ENCODE data around the gene PI16.

The PI16 gene

DNA sequence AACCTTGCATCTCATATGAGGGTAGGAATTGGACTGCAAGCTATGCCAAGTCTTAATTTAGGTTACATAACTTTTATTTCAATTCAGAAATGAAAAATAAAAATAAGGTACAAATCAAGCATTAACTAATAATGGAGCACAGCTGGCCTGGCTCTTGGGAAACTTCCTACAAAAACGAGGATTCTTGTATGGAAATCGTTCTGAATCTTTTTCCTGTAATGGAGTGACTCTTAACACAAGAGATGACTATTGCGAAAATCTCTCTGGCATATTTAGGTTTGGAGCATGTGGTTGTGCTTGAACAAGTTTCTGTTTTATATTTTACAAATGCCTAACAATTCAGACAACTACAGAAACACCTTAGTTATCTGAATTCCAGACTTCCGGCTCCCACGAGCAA lies 34.0 kb upstream of the PI16 start:
- Mint-ChIP-seq H3K4me1 (peaks cover 11% of the 10 kb centered on the region), H3K27me3 (no peaks in the 10 kb centered on the region), H3K36me3 (ENCODE audit: low read depth) (peaks cover 31% of the 10 kb centered on the region), H3K9me3 (no peaks in the 10 kb centered on the region), H3K27ac (no peak overlapping the region), H3K4me3 (no peak overlapping the region)
- no peak for ATAC-seq
- DNase-seq: no peak

DNA sequence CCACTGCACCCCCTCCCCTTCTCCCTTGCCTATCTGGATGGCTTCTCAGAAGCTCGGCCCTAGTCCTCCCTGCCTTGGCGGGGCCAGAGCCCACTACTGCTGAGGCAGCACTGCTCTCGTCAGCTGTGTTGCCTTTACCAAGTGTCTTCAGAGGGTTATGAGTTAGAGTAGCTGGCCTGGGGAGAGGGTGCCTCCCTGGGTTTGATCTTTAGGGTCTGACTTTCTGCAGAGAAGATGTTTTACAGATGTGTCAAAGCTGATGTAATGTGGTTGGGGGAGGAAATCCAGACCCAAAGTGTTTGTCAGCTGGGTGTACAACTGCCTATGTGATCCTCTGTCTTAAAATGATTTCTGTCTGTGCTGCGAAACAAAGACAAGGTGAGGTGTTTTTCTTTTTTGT lies 30.4 kb upstream of the PI16 start:
- Mint-ChIP-seq H3K4me1 (peaks cover 10% of the 10 kb centered on the region), H3K27me3 (no peaks in the 10 kb centered on the region), H3K4me3 (no peak overlapping the region), H3K36me3 (ENCODE audit: low read depth) (peaks cover 24% of the 10 kb centered on the region), H3K27ac (no peak overlapping the region), H3K9me3 (no peaks in the 10 kb centered on the region)
- ATAC-seq: no peak
- DNase-seq: no peak

DNA sequence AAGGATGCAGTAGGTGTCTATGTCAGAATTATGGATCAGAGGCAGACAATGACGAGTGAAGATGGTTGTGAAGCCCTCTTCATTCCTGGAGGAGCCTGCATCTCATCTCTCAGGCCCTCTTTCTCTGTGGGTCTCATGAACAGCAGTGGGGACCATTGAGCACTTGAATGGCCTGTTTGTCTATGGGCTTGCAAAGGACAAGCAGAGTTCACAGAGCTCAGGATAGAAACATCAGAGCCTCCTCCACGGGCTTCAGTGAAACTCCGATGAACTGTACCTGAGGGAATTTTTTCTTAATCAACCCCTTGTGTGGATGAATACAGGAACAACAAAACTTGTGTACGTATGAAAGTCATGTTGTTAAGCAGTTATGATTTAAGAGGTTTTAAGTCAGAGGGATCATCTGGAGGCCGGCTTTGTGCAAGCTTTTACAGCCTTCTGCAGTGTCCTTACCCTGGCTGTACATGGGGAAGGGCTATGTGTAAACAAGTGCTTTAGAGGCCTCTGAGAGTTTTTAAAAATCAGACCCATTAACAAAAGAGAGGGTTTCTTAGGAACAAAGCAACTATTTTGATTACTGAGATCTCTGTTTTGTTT lies 29.7 kb upstream of the PI16 start:
- Mint-ChIP-seq H3K4me3 (no peak overlapping the region), H3K9me3 (no peaks in the 10 kb centered on the region), H3K27ac (no peak overlapping the region), H3K36me3 (ENCODE audit: low read depth) (peaks cover 19% of the 10 kb centered on the region), H3K27me3 (no peaks in the 10 kb centered on the region), H3K4me1 (peaks cover 10% of the 10 kb centered on the region)
- DNase-seq (no peak), ATAC-seq (no peak)

DNA sequence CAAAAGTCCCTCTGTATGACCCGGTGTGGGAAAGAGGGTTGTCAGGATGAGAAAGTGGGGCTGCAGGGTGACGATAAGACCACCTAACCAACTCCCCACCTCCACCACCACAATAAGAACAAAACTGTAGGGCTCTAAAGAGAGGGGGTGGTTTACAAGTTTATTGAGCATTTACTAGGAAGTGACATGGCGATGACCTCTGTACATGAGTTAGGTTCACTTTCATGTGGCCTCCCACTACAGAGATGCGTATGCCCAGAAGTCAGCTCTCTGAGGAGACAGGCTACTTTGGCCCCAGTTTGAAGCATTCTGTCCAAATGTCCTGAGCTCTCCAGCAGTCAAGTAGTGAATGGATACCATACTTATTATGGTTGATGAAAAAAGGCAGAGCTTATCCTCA lies 28.7 kb upstream of the PI16 start:
- DNase-seq (no peak), ATAC-seq (peak; percentile 51)
- H3K27me3 Mint-ChIP-seq: no peaks in the 10 kb centered on the region
- H3K27ac Mint-ChIP-seq: peak overlapping the region; percentile 62
- H3K36me3 Mint-ChIP-seq (ENCODE audit: low read depth): peaks cover 13% of the 10 kb centered on the region
- H3K4me3 Mint-ChIP-seq: no peak overlapping the region
- H3K4me1 Mint-ChIP-seq: peaks cover 10% of the 10 kb centered on the region
- H3K9me3 Mint-ChIP-seq: no peaks in the 10 kb centered on the region

DNA sequence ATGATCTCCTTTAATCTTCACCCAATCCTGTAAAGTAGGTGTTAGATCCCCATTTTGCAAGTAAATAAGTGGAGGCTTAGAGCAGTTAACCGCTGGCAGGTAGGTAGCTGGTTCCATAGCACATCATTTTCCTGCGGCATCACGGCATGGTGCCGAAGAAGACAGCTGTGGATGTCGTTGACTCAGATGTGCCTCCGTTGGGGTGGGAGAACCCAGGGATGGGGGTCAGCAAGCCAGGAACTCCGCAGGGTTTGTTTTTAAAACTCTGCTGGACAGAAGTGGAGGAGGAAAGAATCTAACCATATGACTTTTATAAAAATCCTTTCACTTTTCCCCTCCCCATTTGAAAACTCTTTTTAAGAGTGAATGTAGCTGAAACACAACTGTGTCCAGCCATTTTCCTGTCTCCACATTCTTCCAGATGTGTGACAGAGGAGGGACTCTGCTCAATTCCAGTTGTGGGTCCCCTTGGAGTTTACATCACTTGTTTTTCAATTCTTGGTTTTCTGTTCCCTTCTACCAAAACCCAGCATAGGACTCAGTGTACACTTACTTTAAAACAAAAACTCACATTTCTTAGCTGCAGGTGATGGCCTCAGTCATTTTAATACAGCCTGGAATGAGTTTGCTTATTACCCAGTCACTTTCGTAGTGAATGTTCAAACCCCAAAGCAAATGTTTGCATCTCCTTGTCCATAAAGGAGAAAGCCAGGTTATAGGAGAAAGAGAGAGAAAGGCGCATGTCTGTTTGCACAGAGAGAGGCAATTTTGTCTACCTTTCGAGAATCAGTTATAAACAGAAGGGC lies 27.6 kb upstream of the PI16 start:
- Mint-ChIP-seq H3K36me3 (ENCODE audit: low read depth) (peaks cover 11% of the 10 kb centered on the region), H3K4me3 (no peak overlapping the region), H3K27me3 (no peaks in the 10 kb centered on the region), H3K27ac (no peak overlapping the region), H3K4me1 (peaks cover 10% of the 10 kb centered on the region), H3K9me3 (no peaks in the 10 kb centered on the region)
- ATAC-seq (no peak), DNase-seq (no peak)

DNA sequence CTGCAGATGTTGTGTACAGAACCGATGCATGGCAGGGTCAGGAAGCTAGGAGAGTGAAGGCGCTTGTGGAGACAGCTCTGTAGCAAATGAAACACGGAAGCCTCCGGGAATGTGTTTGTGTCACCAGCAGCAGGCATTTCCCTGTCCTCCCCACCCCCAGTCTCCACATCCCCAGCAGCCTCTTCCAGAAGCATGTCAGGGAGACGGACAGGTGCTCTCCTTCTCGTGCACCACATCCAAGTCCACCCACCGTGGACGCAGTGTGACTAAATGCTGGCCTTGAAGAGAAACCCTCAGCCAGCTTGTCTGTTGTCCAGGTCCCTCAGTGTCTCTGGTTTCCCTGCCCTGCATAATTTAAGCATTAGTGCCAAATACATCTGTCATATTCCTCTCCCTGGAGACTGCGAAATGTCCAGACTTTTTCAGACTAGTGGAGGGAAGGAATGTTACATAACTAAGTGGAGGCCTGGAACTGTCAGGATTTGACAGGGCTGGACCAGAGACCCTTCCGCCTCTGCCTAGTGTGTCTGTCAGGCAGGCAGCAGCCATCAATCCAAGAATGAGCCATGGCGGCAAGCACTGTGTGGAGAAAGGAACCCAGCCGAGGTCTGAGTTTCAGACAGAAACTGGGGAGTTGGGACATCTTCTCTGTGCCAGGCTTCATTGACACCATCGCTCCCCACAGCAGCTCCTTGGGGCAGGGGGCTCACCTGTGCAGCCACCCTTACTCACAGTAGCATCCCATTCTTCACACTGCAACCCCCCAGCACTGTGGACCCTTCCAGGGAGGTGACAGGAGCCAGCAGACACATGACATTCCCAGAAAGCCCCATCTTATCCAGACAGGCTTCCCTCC lies 26.6 kb upstream of the PI16 start:
- Mint-ChIP-seq H3K9me3 (no peaks in the 10 kb centered on the region), H3K36me3 (ENCODE audit: low read depth) (peaks cover 11% of the 10 kb centered on the region), H3K4me3 (no peak overlapping the region), H3K27ac (no peak overlapping the region), H3K27me3 (no peaks in the 10 kb centered on the region), H3K4me1 (peaks cover 10% of the 10 kb centered on the region)
- ATAC-seq (no peak), DNase-seq (no peak)

DNA sequence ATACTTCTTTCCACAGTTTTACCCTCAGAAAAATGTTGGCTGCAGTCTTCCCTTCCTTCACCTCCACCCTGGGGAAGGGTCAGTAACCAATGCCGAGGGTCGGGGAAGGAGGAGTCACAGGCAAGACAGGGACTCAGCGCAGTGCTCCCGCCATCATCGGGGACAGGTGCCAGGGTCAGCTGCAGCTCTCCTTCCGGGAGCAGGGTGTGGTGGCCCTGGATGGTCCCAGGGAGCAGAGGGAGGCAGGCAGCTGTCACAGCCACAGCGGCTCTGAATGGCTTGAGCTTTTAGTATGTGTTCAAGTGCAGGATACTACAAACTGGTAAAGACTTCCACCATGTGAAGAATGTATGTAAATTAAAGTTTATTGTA lies 26.0 kb upstream of the PI16 start:
- Mint-ChIP-seq H3K36me3 (ENCODE audit: low read depth) (peaks cover 11% of the 10 kb centered on the region), H3K4me1 (peaks cover 10% of the 10 kb centered on the region), H3K4me3 (no peak overlapping the region), H3K27me3 (no peaks in the 10 kb centered on the region), H3K27ac (no peak overlapping the region), H3K9me3 (no peaks in the 10 kb centered on the region)
- no peak for DNase-seq
- no peak for ATAC-seq

DNA sequence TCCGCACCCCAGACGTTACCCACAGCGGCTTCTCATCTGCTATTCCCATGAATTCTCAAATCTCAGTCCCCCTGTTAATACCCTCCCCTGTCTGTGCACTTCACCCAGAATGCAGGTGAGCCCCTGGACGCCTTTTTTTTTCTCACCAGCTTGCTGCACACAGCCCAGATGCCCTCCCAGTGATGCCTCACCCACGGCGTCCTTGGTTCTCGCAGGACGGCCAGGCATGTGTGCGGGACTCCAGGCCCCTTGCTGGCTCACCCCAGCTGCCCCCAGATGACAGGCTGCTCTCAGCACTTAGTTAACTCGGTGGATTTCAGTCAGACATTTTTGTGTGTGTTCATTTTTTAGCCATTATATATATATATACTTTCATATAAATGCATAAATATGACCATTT lies 25.4 kb upstream of the PI16 start:
- no peak overlapping the region for H3K27ac Mint-ChIP-seq
- ATAC-seq (no peak), DNase-seq (no peak)
- H3K36me3 Mint-ChIP-seq (ENCODE audit: low read depth): peaks cover 8% of the 10 kb centered on the region
- H3K9me3 Mint-ChIP-seq: no peaks in the 10 kb centered on the region
- no peak overlapping the region for H3K4me3 Mint-ChIP-seq
- no peaks in the 10 kb centered on the region for H3K27me3 Mint-ChIP-seq
- H3K4me1 Mint-ChIP-seq: peaks cover 10% of the 10 kb centered on the region

DNA sequence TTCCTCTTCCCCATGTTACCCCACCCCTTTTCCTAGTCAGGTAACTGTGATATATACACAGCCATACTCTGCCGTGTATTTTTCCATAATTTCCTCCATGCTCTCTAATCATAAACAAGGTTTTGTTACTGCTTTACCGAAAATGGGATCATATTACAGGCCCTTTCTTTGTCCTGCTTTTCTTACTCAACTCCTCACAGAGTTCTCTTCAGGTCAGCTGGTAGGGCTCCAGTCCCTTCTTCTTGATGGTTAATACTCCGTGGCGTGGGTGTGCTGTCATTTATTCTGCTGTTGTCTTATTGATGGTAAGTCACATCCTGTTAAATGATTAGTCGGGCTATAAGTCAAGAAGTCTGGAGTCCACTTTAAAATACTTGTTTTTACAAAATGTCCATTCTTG lies 24.9 kb upstream of the PI16 start:
- Mint-ChIP-seq H3K9me3 (no peaks in the 10 kb centered on the region), H3K27me3 (no peaks in the 10 kb centered on the region), H3K4me1 (peaks cover 10% of the 10 kb centered on the region), H3K36me3 (ENCODE audit: low read depth) (peaks cover 4% of the 10 kb centered on the region), H3K4me3 (no peak overlapping the region), H3K27ac (no peak overlapping the region)
- ATAC-seq (no peak), DNase-seq (no peak)

DNA sequence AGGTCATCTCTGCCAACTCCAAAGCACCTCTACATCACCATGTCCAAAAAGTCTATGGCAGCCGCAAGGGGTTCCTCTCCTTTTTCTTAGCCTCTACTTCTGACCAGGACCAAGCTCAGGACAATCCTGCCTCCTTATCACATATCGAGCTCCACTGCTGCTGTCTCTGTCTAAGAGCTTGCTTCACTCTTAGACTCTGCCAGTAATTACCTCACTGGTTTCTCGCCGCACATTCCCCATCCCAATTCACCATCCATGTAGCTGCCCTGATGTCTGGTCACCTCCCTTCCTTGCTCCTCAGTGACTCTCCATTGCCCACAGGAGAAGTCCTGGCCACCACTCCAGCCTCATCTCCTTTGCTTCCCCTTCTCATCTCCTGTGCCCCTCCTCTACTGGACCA lies 24.1 kb upstream of the PI16 start:
- H3K27me3 Mint-ChIP-seq: no peaks in the 10 kb centered on the region
- no peak overlapping the region for H3K27ac Mint-ChIP-seq
- H3K9me3 Mint-ChIP-seq: no peaks in the 10 kb centered on the region
- no peak for DNase-seq
- H3K4me3 Mint-ChIP-seq: no peak overlapping the region
- no peaks in the 10 kb centered on the region for H3K36me3 Mint-ChIP-seq (ENCODE audit: low read depth)
- peaks cover 6% of the 10 kb centered on the region for H3K4me1 Mint-ChIP-seq
- no peak for ATAC-seq

DNA sequence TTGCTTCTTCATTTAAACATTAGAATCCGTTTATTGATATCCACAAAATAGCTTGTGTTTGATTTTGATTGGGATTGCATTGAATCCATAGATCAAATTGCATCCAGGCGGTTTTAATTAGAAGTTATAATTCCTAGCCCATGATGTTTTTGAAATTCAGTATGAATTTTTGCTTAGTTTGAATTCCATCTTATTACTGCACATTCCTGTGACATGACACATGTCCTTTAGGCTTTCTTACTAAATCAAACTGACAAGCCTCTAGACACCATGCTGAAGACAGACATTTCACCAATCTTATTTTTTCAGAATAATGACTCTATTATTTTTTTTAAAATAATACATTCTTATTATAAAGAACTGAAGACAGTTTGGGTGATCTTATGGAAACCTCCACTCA lies 21.4 kb upstream of the PI16 start:
- no peaks in the 10 kb centered on the region for H3K4me1 Mint-ChIP-seq
- no peak overlapping the region for H3K27ac Mint-ChIP-seq
- H3K9me3 Mint-ChIP-seq: no peaks in the 10 kb centered on the region
- no peak for ATAC-seq
- no peaks in the 10 kb centered on the region for H3K36me3 Mint-ChIP-seq (ENCODE audit: low read depth)
- H3K27me3 Mint-ChIP-seq: no peaks in the 10 kb centered on the region
- no peak for DNase-seq
- no peak overlapping the region for H3K4me3 Mint-ChIP-seq

DNA sequence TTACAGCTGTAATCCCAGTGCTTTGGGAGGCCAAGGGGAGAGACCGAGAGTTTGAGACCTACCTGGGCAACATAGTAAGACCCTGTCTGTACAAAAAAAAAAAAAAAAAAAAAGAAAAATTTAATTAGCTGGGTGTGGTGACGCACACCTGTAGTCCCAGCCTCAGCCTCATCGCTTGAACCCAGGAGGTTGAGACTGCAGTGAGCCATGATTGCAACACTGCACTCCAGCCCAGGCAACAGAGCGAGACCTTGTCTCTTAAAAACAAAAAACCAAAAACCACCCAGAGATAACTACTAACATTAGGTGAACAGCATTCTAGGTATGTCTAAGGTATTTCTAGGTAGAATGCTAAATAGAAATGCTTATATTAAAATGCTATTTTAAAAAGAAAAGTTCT lies 21.0 kb upstream of the PI16 start:
- H3K27ac Mint-ChIP-seq: no peak overlapping the region
- H3K36me3 Mint-ChIP-seq (ENCODE audit: low read depth): no peaks in the 10 kb centered on the region
- H3K27me3 Mint-ChIP-seq: no peaks in the 10 kb centered on the region
- H3K9me3 Mint-ChIP-seq: no peaks in the 10 kb centered on the region
- DNase-seq (no peak), ATAC-seq (no peak)
- no peaks in the 10 kb centered on the region for H3K4me1 Mint-ChIP-seq
- no peak overlapping the region for H3K4me3 Mint-ChIP-seq

DNA sequence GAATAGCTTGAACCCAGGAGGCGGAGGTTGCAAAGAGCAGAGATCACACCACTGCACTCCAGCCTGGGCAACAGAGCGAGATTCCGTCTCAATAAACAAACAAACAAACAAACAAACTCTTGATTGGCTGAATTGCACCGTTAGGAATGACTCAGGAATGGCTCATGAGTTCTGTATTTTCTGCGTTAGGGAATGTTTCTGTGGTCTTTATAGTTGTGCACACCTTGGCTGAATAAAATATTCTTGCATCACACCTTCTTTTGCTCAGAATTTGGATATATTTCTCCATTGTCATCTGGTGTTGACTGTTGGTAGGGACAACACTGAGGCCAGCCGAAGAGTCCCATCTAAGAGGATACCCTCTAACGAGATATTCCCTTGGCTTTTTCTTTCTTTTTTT lies 19.6 kb upstream of the PI16 start:
- Mint-ChIP-seq H3K27ac (no peak overlapping the region), H3K27me3 (peaks cover under 1% of the 10 kb centered on the region), H3K4me1 (no peaks in the 10 kb centered on the region), H3K36me3 (ENCODE audit: low read depth) (no peaks in the 10 kb centered on the region), H3K9me3 (no peaks in the 10 kb centered on the region), H3K4me3 (no peak overlapping the region)
- ATAC-seq (no peak), DNase-seq (no peak)

DNA sequence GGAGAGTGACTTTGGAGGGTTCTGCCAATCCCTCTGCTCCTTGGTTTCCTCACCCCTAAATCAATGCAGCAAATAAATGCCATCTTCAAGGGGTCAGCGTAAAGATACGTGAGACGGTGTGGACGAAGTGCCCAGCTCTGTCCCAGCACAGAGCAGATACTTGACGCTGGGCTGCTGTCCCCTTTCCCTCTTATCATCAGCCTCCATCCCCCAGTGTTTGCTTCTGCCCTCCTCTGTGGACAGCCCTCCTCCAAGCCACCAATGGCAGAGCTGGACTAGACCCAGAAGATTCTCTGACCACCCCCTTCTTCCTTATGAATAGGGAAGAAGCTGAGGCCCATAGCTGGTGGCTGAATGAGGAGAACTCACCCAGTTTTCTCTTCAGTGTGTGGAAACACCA lies 17.7 kb upstream of the PI16 start:
- H3K4me3 Mint-ChIP-seq: no peak overlapping the region

DNA sequence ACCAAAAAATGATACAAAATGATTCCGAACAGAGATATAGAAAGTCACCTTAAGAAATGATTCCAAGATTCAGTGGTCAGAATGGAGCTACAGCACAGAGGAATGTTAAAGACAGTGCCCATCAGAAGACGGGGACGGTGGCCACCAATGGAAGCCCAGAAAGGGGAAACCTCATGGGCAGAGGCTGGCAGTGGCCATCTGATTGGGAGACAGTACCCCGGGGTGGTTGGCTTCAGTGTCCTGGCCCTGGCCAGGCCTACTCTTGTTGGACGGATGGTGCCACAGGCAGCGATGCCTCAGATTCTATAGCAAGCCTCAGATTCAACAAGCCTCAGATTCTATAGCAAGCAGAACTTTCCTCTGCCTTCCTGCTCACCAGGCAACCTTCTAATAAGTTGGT lies 16.6 kb upstream of the PI16 start:
- Mint-ChIP-seq H3K27ac (no peak overlapping the region), H3K36me3 (ENCODE audit: low read depth) (no peaks in the 10 kb centered on the region)

More for the DNA sequence above, 17.7 kb upstream of the PI16 start:
- ATAC-seq: no peak
- H3K4me1 Mint-ChIP-seq: no peaks in the 10 kb centered on the region
- no peak overlapping the region for H3K27ac Mint-ChIP-seq
- H3K9me3 Mint-ChIP-seq: no peaks in the 10 kb centered on the region
- DNase-seq: no peak
- peaks cover 6% of the 10 kb centered on the region for H3K27me3 Mint-ChIP-seq
- H3K36me3 Mint-ChIP-seq (ENCODE audit: low read depth): no peaks in the 10 kb centered on the region

More for the DNA sequence above, 16.6 kb upstream of the PI16 start:
- H3K27me3 Mint-ChIP-seq: peaks cover 6% of the 10 kb centered on the region
- no peaks in the 10 kb centered on the region for H3K4me1 Mint-ChIP-seq
- no peak for DNase-seq
- H3K9me3 Mint-ChIP-seq: no peaks in the 10 kb centered on the region
- ATAC-seq: no peak
- H3K4me3 Mint-ChIP-seq: no peak overlapping the region

All from activated naive CD8-positive, alpha-beta T cell treated with anti-CD3 and anti-CD28 coated beads, Interleukin-2, amount 50 U/mL, for 24 hours (primary cell).